GM11168 (cell line): ENCODE results near the gene CROCC2.

Experiments used
- in situ Hi-C: fragments of 300-500 bp; cut with MboI; formaldehyde crosslinking; loops from one replicate; pipeline ENCODE4 v1.12.0; 2022; ENCODE audit warnings: low sequenced_read_pairs; ENCODE audit not compliant: unreplicated experiment

CROCC2 gene

GRCh38 chr2:240982821-240983281 is 76.7 kb downstream of the CROCC2 start:
- in situ Hi-C loops: no loop called here

GRCh38 chr2:240983361-240983995 is 77.3 kb downstream of the CROCC2 start:
- in situ Hi-C loops: no loop called here

GRCh38 chr2:240983996-240984498 is 77.9 kb downstream of the CROCC2 start:
- in situ Hi-C loops: no loop called here

GRCh38 chr2:240985881-240986786 is 80.0 kb downstream of the CROCC2 start:
- in situ Hi-C loops: no loop called here

- in situ Hi-C loops: no loop called here
Observed at GRCh38 chr2:240986787-240987411, 80.8 kb downstream of the CROCC2 start.

- in situ Hi-C loops: no loop called here
Observed at GRCh38 chr2:240987588-240987987, 81.5 kb downstream of the CROCC2 start.

GRCh38 chr2:240988146-240988545 is 82.0 kb downstream of the CROCC2 start:
- in situ Hi-C loops: no loop called here

GRCh38 chr2:240988571-240989271 is 82.6 kb downstream of the CROCC2 start:
- in situ Hi-C loops: no loop called here

GRCh38 chr2:240989451-240990265 is 83.5 kb downstream of the CROCC2 start:
- in situ Hi-C loops: no loop called here

- in situ Hi-C loops: no loop called here
Observed at GRCh38 chr2:240990266-240990529, 84.1 kb downstream of the CROCC2 start.

GRCh38 chr2:240990726-240991377 is 84.7 kb downstream of the CROCC2 start:
- in situ Hi-C loops: no loop called here

- in situ Hi-C loops: no loop called here
Observed at GRCh38 chr2:240991378-240992263, 85.5 kb downstream of the CROCC2 start.

- in situ Hi-C loops: no loop called here
Observed at GRCh38 chr2:240992572-240993291, 86.6 kb downstream of the CROCC2 start.

- in situ Hi-C loops: no loop called here
Observed at GRCh38 chr2:240993446-240994170, 87.5 kb downstream of the CROCC2 start.

- in situ Hi-C loops: no loop called here
Observed at GRCh38 chr2:240994171-240994896, 88.2 kb downstream of the CROCC2 start.
